C4-2B (cell line): ENCODE results near the gene CTNNA3.

ENCODE experiments used
- CTCF ChIP-seq: fragments of 450-650 bp; conservative IDR thresholded peaks from 2 replicates; pipeline ENCODE4 v1.5.1; 2017; ENCODE audit warnings: mild to moderate bottlenecking
- ZFX ChIP-seq: fragments of 450-650 bp; IDR thresholded peaks from 2 replicates; pipeline ENCODE4 v1.6.1; 2017

- no peak for TF ChIP-seq CTCF
- TF ChIP-seq ZFX = no peak
These were observed 815.2 kb downstream of the CTNNA3 start for GRCh38 chr10:66880826-66881225.
